Trophoblast cell (in vitro differentiated cells and primary cell): ENCODE data around the gene SLC29A4.
A peak's percentile ranks its signal among the peaks of the same experiment; 100 is the strongest.

ENCODE experiments used
- DNase-seq, 2 donors: peaks; one replicate each; pipeline ENCODE4 v3.0.0-alpha.2; 2016
- H2AFZ ChIP-seq: 2 replicates; pipeline ENCODE4 v1.6.1; 2013; ENCODE audit warnings: low read length, moderate library complexity, mild to moderate bottlenecking; ENCODE audit not compliant: insufficient read depth, poor library complexity
- H2AK5ac ChIP-seq: 2 replicates; pipeline ENCODE4 v1.6.1; 2013; ENCODE audit warnings: mild to moderate bottlenecking, low read length
- H2BK120ac ChIP-seq: 2 replicates; pipeline ENCODE4 v1.6.1; 2013; ENCODE audit warnings: low read length, mild to moderate bottlenecking, moderate library complexity; ENCODE audit not compliant: insufficient read depth, poor library complexity
- H2BK12ac ChIP-seq: 2 replicates; pipeline ENCODE4 v1.6.1; 2013; ENCODE audit warnings: mild to moderate bottlenecking, low read length, moderate library complexity
- H2BK5ac ChIP-seq: 2 replicates; pipeline ENCODE4 v1.6.1; 2013; ENCODE audit warnings: low read length, low read depth, moderate library complexity, mild to moderate bottlenecking; ENCODE audit not compliant: poor library complexity
- H3K14ac ChIP-seq: 2 replicates; pipeline ENCODE4 v1.6.1; 2013; ENCODE audit warnings: mild to moderate bottlenecking, low read length
- H3K18ac ChIP-seq: 2 replicates; pipeline ENCODE4 v1.6.1; 2013; ENCODE audit warnings: mild to moderate bottlenecking, low read length
- H3K23ac ChIP-seq: 2 replicates; pipeline ENCODE4 v1.6.1; 2013; ENCODE audit warnings: low read length
- H3K27ac ChIP-seq: 2 replicates; pipeline ENCODE4 v1.5.1; 2013; ENCODE audit warnings: low read depth, mild to moderate bottlenecking, inconsistent platforms, low read length, moderate library complexity
- H3K27me3 ChIP-seq: 2 replicates; pipeline ENCODE4 v1.6.1; 2013; ENCODE audit warnings: inconsistent platforms, mild to moderate bottlenecking, low read length, moderate library complexity; ENCODE audit not compliant: insufficient read depth
- H3K36me3 ChIP-seq, 2 experiments: 1 replicate in 1 of 2; 2 replicates in 1 of 2; pipeline ENCODE4 v1.6.1; 2013; ENCODE audit warnings: low read length in 2 of 2, mild to moderate bottlenecking in 2 of 2, moderate library complexity in 1 of 2; ENCODE audit not compliant: insufficient read depth in 2 of 2, control insufficient read depth in 1 of 2
- H3K4ac ChIP-seq: 2 replicates; pipeline ENCODE4 v1.6.1; 2013; ENCODE audit warnings: low read depth, mild to moderate bottlenecking, low read length, moderate library complexity
- H3K4me1 ChIP-seq, 2 experiments: 1 replicate in 1 of 2; 2 replicates in 1 of 2; pipeline ENCODE4 v1.6.1; 2013; ENCODE audit warnings: low read length in 2 of 2, mild to moderate bottlenecking in 2 of 2, moderate library complexity in 1 of 2; ENCODE audit not compliant: insufficient read depth in 2 of 2, control insufficient read depth in 1 of 2
- H3K4me2 ChIP-seq: 2 replicates; pipeline ENCODE4 v1.6.1; 2013; ENCODE audit warnings: inconsistent platforms, mild to moderate bottlenecking, low read length, moderate library complexity
- H3K4me3 ChIP-seq: 2 replicates; pipeline ENCODE4 v1.5.1; 2013; ENCODE audit warnings: mild to moderate bottlenecking, low read depth, low read length, inconsistent platforms
- H3K79me1 ChIP-seq: one replicate; pipeline ENCODE4 v1.6.1; 2013; ENCODE audit warnings: low read length
- H3K79me2 ChIP-seq: 2 replicates; pipeline ENCODE4 v1.6.1; 2013; ENCODE audit warnings: low read length, mild to moderate bottlenecking; ENCODE audit not compliant: control insufficient read depth, insufficient read depth, poor library complexity
- H3K9ac ChIP-seq: 2 replicates; pipeline ENCODE4 v1.6.1; 2013; ENCODE audit warnings: mild to moderate bottlenecking, low read length
- H3K9me3 ChIP-seq: 2 replicates; pipeline ENCODE4 v1.6.1; 2013; ENCODE audit warnings: low read depth, mild to moderate bottlenecking, control low read depth, inconsistent platforms, low read length; ENCODE audit not compliant: insufficient read depth
- H4K12ac ChIP-seq: 2 replicates; pipeline ENCODE4 v1.6.1; 2013; ENCODE audit warnings: low read depth, mild to moderate bottlenecking, low read length, moderate library complexity
- H4K8ac ChIP-seq: 2 replicates; pipeline ENCODE4 v1.6.1; 2013; ENCODE audit warnings: low read depth, mild to moderate bottlenecking, low read length, moderate library complexity
- H4K91ac ChIP-seq: one replicate; pipeline ENCODE4 v1.6.1; 2013; ENCODE audit warnings: low read depth, mild to moderate bottlenecking, low read length, moderate library complexity
- WGBS: extraction: QIAGEN DNeasy Blood & Tissue Kit; methylation state at CpG from one replicate; pipeline ENCODE4 v1.1.7; 2013; ENCODE audit warnings: missing lambda C conversion rate; ENCODE audit not compliant: insufficient read length, insufficient coverage; ENCODE audit errors: extremely low coverage; 5-methylcytosine and 5-hydroxymethylcytosine counted together

Gene SLC29A4

DNA sequence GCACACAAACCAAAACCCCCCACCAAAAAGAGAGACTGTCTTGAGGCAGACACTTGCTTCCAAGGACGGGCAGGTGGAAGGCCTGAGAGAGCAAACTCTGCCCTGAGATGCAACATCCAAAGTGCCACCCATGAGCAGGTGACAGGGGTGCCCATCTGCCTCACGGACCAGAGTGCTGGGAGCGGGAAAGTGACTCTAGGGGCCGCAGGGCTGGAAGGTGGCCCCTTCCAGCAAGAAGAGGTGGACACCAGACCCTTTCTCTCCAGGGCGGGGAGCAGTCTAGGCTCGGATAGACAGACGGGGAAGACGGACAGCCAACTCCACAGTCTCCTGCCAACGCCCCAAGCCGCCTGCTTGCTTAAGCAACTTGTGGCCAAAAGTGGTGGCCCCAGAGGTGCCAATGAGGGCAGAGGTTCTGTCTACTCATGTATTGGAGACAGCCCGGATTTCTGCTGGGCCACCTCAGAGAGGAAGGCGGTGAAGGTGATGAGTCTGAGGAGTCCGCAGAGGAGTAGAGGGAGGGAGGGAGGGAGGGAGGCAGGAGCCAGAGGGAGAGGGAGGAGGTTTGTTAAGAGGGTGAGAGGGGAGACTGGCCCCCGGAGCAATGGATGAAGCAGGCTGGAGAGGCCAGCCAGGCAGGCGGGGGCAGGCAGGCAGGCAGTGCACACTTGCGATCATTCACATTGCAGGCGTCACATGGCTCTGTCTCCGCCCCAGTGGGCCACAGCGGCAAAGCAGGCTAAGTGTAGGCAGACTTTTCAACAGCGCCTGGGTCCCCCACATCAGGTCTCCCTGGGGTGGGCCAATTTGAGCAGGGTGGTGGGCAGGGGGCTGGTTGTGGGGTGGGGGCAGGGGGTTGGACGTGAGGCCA is 65.6 kb downstream of the SLC29A4 start:
- Histone ChIP-seq H4K8ac (no peak overlapping the region), H2AFZ (no peak overlapping the region), H3K18ac (no peak overlapping the region), H4K12ac (no peak overlapping the region), H3K79me2 (no peaks in the 10 kb centered on the region), H3K27ac (no peak overlapping the region), H3K27me3 (no peaks in the 10 kb centered on the region), H3K14ac (no peak overlapping the region), H3K9me3 (peaks cover 15% of the 10 kb centered on the region), H2BK12ac (no peak overlapping the region), H2BK5ac (no peak overlapping the region), H2AK5ac (no peak overlapping the region), H3K4me3 (no peak overlapping the region), H3K9ac (no peak overlapping the region), H3K23ac (no peak overlapping the region), H4K91ac (no peak overlapping the region), H3K79me1 (peaks cover 2% of the 10 kb centered on the region), H2BK120ac (no peak overlapping the region), H3K4ac (no peak overlapping the region), H3K4me1 (peaks cover 15 to 22% of the 10 kb centered on the region in 2 experiments), H3K4me2 (no peak overlapping the region), H3K36me3 (peaks cover 37 to 47% of the 10 kb centered on the region in 2 experiments)
- no peak for DNase-seq
- no CpG with 5 or more reads among the region's 21 CpGs for WGBS

DNA sequence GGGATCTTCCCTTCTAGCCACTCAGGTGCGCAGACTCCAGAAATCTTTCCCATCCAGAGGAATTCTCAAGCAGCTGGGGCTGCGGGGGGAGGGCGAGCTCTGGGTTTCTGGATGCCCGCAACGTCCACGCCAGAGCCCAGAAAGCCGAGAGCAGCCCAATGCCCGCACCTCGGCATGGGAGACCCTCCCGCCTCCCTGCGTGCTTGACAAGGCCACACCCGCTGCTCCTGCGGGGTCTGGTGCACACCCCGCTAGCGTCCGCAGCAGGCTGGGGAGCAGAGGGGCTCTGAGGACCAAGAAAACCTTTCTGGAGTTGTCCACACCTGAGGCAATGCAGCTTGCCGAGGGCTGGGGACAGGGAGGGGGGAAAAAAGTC is 66.2 kb downstream of the SLC29A4 start:
- Histone ChIP-seq H3K4me3 (no peak overlapping the region), H3K27me3 (no peaks in the 10 kb centered on the region), H3K23ac (no peak overlapping the region), H3K4me2 (peak overlapping the region; percentile 7), H2AK5ac (no peak overlapping the region), H2BK5ac (no peak overlapping the region), H3K14ac (no peak overlapping the region), H4K91ac (no peak overlapping the region), H3K79me2 (no peaks in the 10 kb centered on the region), H3K4ac (no peak overlapping the region), H4K12ac (no peak overlapping the region), H3K79me1 (peaks cover 2% of the 10 kb centered on the region), H3K9me3 (peaks cover 15% of the 10 kb centered on the region), H2BK12ac (no peak overlapping the region), H3K36me3 (peaks cover 37 to 44% of the 10 kb centered on the region in 2 experiments), H3K27ac (no peak overlapping the region), H3K4me1 (peaks cover 15 to 22% of the 10 kb centered on the region in 2 experiments), H3K9ac (no peak overlapping the region), H3K18ac (peak overlapping the region; percentile 20), H2AFZ (no peak overlapping the region), H4K8ac (no peak overlapping the region), H2BK120ac (no peak overlapping the region)
- WGBS: no CpG with 5 or more reads among the region's 17 CpGs
- no peak for DNase-seq

DNA sequence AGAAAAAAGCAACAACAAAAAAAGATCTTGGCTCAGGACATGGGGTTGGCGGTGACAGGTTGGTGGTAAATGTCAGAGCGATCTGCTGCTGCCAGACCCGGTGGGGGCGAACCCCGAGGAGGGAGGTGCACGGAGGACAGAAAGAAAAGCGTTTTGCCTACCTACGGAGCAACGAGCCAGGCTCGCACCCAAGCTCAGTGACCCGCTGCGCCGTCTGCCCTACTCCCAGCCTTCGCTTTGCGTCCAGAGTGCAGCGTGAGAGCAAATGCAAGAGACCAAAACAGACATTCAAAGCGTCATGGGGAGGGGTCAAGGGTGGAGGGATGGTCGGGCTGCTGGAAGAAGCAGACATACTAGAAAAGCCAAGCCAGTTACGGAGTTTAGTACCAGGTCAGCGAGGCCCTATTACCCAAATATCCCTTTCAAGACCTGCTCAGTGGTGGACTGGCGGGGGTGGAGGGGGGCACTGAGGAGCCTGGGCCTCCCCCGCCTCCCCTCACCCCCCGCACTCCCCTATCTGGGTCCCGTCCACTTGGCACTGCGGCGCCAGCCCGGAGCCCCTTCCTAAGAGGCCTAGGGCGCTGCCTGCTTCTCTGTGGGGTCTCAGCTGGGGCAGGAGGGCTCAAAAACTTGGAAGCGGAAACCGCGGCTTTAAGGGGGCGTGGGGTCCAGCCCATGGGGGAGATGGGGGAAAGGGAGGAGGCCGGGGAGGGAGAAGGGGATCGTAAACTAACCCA is 66.9 kb downstream of the SLC29A4 start:
- no peak overlapping the region for H3K4me3 ChIP-seq
- no peak overlapping the region for H3K9ac ChIP-seq
- H4K8ac ChIP-seq: no peak overlapping the region
- H3K18ac ChIP-seq: no peak overlapping the region
- no peak overlapping the region for H3K4ac ChIP-seq
- no peak overlapping the region for H4K91ac ChIP-seq
- H3K36me3 ChIP-seq: peaks cover 31 to 38% of the 10 kb centered on the region in 2 experiments
- H3K14ac ChIP-seq: no peak overlapping the region
- peaks cover 2% of the 10 kb centered on the region for H3K79me1 ChIP-seq
- H2BK5ac ChIP-seq: no peak overlapping the region
- H3K4me1 ChIP-seq: peaks cover 19 to 27% of the 10 kb centered on the region in 2 experiments
- no peak overlapping the region for H4K12ac ChIP-seq
- no peak overlapping the region for H3K27ac ChIP-seq
- H3K23ac ChIP-seq: no peak overlapping the region
- peaks cover 9% of the 10 kb centered on the region for H3K9me3 ChIP-seq
- peak overlapping the region; percentile 18 for H3K4me2 ChIP-seq
- H2AK5ac ChIP-seq: no peak overlapping the region
- H2AFZ ChIP-seq: no peak overlapping the region
- no peak overlapping the region for H2BK120ac ChIP-seq
- no CpG with 5 or more reads among the region's 34 CpGs for WGBS
- no peak overlapping the region for H2BK12ac ChIP-seq
- DNase-seq: no peak
- H3K79me2 ChIP-seq: no peaks in the 10 kb centered on the region
- no peaks in the 10 kb centered on the region for H3K27me3 ChIP-seq

DNA sequence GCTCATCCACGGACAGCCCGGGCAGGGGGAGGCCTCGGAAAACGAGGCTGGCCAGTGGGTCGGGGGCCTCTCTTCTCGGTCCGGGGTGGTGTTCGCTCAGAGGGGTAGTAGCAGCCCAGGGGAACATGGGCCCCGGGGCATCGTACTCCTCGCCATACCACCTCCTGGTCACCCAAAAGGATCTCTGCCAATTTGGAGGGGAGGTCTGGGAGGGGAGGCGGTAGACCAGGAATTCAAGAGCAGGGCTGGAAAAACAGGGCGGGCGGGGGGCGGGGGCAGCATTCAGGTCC is 67.4 kb downstream of the SLC29A4 start:
- no CpG with 5 or more reads among the region's 15 CpGs for WGBS
- H3K79me2 ChIP-seq: no peaks in the 10 kb centered on the region

More for the DNA sequence above, 67.4 kb downstream of the SLC29A4 start:
- Histone ChIP-seq H2BK120ac (no peak overlapping the region), H3K4ac (no peak overlapping the region), H2BK12ac (no peak overlapping the region), H3K4me3 (no peak overlapping the region), H4K91ac (no peak overlapping the region), H2AK5ac (no peak overlapping the region), H3K27ac (no peak overlapping the region), H3K27me3 (no peaks in the 10 kb centered on the region), H3K4me1 (peaks cover 21 to 30% of the 10 kb centered on the region in 2 experiments), H3K18ac (no peak overlapping the region), H3K9me3 (peaks cover 5% of the 10 kb centered on the region), H3K36me3 (peaks cover 26 to 35% of the 10 kb centered on the region in 2 experiments), H3K14ac (no peak overlapping the region), H4K8ac (no peak overlapping the region), H2BK5ac (no peak overlapping the region), H4K12ac (no peak overlapping the region), H3K4me2 (peak overlapping the region; percentile 2), H3K23ac (no peak overlapping the region), H3K79me1 (peaks cover 2% of the 10 kb centered on the region), H3K9ac (no peak overlapping the region), H2AFZ (no peak overlapping the region)
- no peak for DNase-seq
